ENCODE results near the gene MSLN. TPM values are rescaled to one million over a fixed set of nuclear protein-coding genes. Genes with fewer than 3 reads are reported as not detected.

Gene MSLN
- total and polyA plus RNA-seq, 2 of the 8 experiments (the other 6 are each of a cell fraction or from before 2014, with no cell fraction given), result 0.28 to 0.50 TPM

DNA sequence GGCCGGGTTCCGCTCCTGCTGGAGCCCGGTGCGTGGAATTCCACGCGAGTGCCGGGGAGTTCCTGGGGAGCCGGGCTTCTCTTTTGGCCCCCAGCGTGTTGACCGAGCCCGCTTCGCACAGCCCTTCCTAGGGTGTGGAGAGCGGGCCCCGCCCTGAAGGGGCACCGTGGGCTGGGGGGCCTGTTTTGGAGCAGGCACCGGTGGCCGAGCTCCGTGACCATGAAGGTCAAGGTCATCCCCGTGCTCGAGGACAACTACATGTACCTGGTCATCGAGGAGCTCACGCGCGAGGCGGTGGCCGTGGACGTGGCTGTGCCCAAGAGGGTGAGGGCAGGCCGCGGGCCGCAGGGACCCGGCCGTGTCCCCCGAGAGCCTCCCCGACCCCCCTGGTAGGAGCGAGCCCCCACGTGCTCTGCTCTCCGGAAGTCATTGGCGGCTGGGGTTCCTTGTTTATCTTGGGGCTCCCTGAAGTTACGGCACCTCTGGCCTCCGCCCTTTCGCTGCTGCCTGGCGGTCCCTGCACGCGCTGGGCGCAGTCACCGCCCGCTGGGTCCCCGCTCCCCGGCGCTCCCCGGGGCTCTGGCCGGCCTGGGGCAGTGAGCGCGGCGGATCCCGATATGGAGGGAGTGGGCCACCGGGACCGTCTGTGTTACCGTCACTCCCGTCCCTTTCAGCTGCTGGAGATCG is 33.1 kb upstream of the MSLN start (continued):
- TF ChIP-seq, protein P1, sequence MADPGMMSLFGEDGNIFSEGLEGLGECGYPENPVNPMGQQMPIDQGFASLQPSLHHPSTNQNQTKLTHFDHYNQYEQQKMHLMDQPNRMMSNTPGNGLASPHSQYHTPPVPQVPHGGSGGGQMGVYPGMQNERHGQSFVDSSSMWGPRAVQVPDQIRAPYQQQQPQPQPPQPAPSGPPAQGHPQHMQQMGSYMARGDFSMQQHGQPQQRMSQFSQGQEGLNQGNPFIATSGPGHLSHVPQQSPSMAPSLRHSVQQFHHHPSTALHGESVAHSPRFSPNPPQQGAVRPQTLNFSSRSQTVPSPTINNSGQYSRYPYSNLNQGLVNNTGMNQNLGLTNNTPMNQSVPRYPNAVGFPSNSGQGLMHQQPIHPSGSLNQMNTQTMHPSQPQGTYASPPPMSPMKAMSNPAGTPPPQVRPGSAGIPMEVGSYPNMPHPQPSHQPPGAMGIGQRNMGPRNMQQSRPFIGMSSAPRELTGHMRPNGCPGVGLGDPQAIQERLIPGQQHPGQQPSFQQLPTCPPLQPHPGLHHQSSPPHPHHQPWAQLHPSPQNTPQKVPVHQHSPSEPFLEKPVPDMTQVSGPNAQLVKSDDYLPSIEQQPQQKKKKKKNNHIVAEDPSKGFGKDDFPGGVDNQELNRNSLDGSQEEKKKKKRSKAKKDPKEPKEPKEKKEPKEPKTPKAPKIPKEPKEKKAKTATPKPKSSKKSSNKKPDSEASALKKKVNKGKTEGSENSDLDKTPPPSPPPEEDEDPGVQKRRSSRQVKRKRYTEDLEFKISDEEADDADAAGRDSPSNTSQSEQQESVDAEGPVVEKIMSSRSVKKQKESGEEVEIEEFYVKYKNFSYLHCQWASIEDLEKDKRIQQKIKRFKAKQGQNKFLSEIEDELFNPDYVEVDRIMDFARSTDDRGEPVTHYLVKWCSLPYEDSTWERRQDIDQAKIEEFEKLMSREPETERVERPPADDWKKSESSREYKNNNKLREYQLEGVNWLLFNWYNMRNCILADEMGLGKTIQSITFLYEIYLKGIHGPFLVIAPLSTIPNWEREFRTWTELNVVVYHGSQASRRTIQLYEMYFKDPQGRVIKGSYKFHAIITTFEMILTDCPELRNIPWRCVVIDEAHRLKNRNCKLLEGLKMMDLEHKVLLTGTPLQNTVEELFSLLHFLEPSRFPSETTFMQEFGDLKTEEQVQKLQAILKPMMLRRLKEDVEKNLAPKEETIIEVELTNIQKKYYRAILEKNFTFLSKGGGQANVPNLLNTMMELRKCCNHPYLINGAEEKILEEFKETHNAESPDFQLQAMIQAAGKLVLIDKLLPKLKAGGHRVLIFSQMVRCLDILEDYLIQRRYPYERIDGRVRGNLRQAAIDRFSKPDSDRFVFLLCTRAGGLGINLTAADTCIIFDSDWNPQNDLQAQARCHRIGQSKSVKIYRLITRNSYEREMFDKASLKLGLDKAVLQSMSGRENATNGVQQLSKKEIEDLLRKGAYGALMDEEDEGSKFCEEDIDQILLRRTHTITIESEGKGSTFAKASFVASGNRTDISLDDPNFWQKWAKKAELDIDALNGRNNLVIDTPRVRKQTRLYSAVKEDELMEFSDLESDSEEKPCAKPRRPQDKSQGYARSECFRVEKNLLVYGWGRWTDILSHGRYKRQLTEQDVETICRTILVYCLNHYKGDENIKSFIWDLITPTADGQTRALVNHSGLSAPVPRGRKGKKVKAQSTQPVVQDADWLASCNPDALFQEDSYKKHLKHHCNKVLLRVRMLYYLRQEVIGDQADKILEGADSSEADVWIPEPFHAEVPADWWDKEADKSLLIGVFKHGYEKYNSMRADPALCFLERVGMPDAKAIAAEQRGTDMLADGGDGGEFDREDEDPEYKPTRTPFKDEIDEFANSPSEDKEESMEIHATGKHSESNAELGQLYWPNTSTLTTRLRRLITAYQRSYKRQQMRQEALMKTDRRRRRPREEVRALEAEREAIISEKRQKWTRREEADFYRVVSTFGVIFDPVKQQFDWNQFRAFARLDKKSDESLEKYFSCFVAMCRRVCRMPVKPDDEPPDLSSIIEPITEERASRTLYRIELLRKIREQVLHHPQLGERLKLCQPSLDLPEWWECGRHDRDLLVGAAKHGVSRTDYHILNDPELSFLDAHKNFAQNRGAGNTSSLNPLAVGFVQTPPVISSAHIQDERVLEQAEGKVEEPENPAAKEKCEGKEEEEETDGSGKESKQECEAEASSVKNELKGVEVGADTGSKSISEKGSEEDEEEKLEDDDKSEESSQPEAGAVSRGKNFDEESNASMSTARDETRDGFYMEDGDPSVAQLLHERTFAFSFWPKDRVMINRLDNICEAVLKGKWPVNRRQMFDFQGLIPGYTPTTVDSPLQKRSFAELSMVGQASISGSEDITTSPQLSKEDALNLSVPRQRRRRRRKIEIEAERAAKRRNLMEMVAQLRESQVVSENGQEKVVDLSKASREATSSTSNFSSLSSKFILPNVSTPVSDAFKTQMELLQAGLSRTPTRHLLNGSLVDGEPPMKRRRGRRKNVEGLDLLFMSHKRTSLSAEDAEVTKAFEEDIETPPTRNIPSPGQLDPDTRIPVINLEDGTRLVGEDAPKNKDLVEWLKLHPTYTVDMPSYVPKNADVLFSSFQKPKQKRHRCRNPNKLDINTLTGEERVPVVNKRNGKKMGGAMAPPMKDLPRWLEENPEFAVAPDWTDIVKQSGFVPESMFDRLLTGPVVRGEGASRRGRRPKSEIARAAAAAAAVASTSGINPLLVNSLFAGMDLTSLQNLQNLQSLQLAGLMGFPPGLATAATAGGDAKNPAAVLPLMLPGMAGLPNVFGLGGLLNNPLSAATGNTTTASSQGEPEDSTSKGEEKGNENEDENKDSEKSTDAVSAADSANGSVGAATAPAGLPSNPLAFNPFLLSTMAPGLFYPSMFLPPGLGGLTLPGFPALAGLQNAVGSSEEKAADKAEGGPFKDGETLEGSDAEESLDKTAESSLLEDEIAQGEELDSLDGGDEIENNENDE (IDR thresholded peaks at IDR 0.05; ENCODE audit: insufficient replicate concordance, low read length), result no peak
- TF ChIP-seq CBX5 (IDR thresholded peaks at IDR 0.05; ENCODE audit: low read depth, low read length) (no peak), KDM4A (IDR thresholded peaks at IDR 0.05; ENCODE audit: low read depth, low read length, severe bottlenecking) (peak; percentile 54), BCL11A (IDR thresholded peaks at IDR 0.05; ENCODE audit: low read depth in 2 of 2, low read length in 2 of 2) (no peak), PHF8 (conservative IDR thresholded peaks at IDR 0.05; ENCODE audit: low read depth, low read length) (0 out of 2 replicates have a peak, but pooled peaks have one; percentile 19), BACH1 (IDR thresholded peaks at IDR 0.05; ENCODE audit: low read length) (peak; percentile 93), POU5F1 (IDR thresholded peaks at IDR 0.05; ENCODE audit: low read depth, low read length) (no peak)
- TF ChIP-seq, protein P2, sequence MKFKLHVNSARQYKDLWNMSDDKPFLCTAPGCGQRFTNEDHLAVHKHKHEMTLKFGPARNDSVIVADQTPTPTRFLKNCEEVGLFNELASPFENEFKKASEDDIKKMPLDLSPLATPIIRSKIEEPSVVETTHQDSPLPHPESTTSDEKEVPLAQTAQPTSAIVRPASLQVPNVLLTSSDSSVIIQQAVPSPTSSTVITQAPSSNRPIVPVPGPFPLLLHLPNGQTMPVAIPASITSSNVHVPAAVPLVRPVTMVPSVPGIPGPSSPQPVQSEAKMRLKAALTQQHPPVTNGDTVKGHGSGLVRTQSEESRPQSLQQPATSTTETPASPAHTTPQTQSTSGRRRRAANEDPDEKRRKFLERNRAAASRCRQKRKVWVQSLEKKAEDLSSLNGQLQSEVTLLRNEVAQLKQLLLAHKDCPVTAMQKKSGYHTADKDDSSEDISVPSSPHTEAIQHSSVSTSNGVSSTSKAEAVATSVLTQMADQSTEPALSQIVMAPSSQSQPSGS (IDR thresholded peaks at IDR 0.05; ENCODE audit: low read length), result no peak
